WTC11 (cell line): Measurements from ENCODE around the gene IPP.

Experiments
- ATF2 ChIP-seq: sonication (generic); formaldehyde crosslinking; IDR thresholded peaks from 2 replicates; pipeline ENCODE4 v1.8.1; 2022; ENCODE audit warnings: low read depth, missing genetic modification reagents, borderline replicate concordance
- ATF6 ChIP-seq: sonication (generic); formaldehyde crosslinking; IDR thresholded peaks from 2 replicates; pipeline ENCODE4 v1.8.1; 2023; ENCODE audit warnings: mild to moderate bottlenecking, missing genetic modification reagents
- CBFB ChIP-seq: sonication (generic); formaldehyde crosslinking; IDR thresholded peaks from 2 replicates; pipeline ENCODE4 v1.8.1; 2022; ENCODE audit warnings: mild to moderate bottlenecking, low read depth, missing genetic modification reagents
- CREB1 ChIP-seq: sonication (generic); formaldehyde crosslinking; IDR thresholded peaks from 2 replicates; pipeline ENCODE4 v1.8.0; 2023; ENCODE audit warnings: mild to moderate bottlenecking, missing genetic modification reagents
- CTCF ChIP-seq: fragments of 200-600 bp; IDR thresholded peaks from 2 replicates; pipeline ENCODE4 v1.8.0; 2022; ENCODE audit warnings: antibody characterized with exemption
- ESRRA ChIP-seq: sonication (generic); formaldehyde crosslinking; IDR thresholded peaks from 2 replicates; pipeline ENCODE4 v1.8.1; 2022; ENCODE audit warnings: mild to moderate bottlenecking, missing genetic modification reagents, borderline replicate concordance
- NFATC4 ChIP-seq: fragments of 250-450 bp; sonication (Bioruptor Pico); IDR thresholded peaks from 2 replicates; pipeline ENCODE4 v1.9.0; 2021; ENCODE audit warnings: mild to moderate bottlenecking
- SMAD4 ChIP-seq: sonication (generic); formaldehyde crosslinking; IDR thresholded peaks from 2 replicates; pipeline ENCODE4 v1.8.0; 2022; ENCODE audit warnings: mild to moderate bottlenecking, missing genetic modification reagents
- SP1 ChIP-seq: sonication (generic); formaldehyde crosslinking; conservative IDR thresholded peaks from 2 replicates; pipeline ENCODE4 v1.8.1; 2022; ENCODE audit warnings: missing genetic modification reagents
- USF2 ChIP-seq: sonication (generic); formaldehyde crosslinking; IDR thresholded peaks from 2 replicates; pipeline ENCODE4 v1.8.1; 2023; ENCODE audit warnings: mild to moderate bottlenecking, missing genetic modification reagents, moderate library complexity
- ZNF281 ChIP-seq: sonication (generic); formaldehyde crosslinking; IDR thresholded peaks from 2 replicates; pipeline ENCODE4 v1.8.0; 2023; ENCODE audit warnings: mild to moderate bottlenecking, missing genetic modification reagents
- ZNF423 ChIP-seq: fragments of 250-450 bp; sonication (Bioruptor Pico); IDR thresholded peaks from 2 replicates; pipeline ENCODE4 v2.1.2; 2022; ENCODE audit warnings: mild to moderate bottlenecking, moderate library complexity

GRCh38 chr1:45762291-45762690 is 11.8 kb upstream of the IPP start:
- TF ChIP-seq CREB1: no peak
- no peak for TF ChIP-seq ATF6 (CRISPR knock-in tag)
- no peak for TF ChIP-seq USF2 (CRISPR knock-in tag)
- TF ChIP-seq CTCF: no peak
- TF ChIP-seq NFATC4: no peak
- TF ChIP-seq ZNF423 (CRISPR knock-in tag): no peak
- no peak for TF ChIP-seq ZNF281 (CRISPR knock-in tag)
- TF ChIP-seq ESRRA (CRISPR knock-in tag): no peak
- no peak for TF ChIP-seq ATF2 (CRISPR knock-in tag)
- no peak for TF ChIP-seq SP1 (CRISPR knock-in tag)
- no peak for TF ChIP-seq SMAD4
- TF ChIP-seq CBFB: no peak
